ENCODE data around the gene RGS8. TPM values are rescaled to one million over a fixed set of nuclear protein-coding genes. Genes with fewer than 3 reads are reported as not detected.
A peak's percentile ranks its signal among the peaks of the same experiment; 100 is the strongest.

Gene RGS8
- total and polyA plus RNA-seq, 4 experiments from 2014 or later: not detected

DNA sequence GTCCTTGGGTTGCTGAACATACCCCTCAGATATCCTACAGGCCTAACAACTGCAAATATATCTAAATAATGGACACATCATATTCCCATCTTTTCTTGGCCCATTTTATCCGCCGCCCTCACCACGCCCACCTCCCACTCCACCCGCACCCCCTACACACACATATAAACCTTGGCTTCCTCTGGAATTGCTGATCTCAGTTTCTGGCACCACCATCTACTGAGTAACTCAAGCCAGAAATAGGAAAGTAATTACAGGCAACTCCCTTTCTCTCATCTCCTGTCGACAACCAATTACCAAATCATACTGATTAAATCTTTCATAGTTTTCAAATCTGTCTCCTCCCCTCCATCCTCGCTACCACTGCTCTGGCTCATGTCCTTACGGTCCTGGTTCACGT lies 4.7 kb downstream of the RGS8 start:
- Mint-ChIP-seq H3K27ac (no peak overlapping the region), H3K4me1 (no peaks in the 10 kb centered on the region), H3K27me3 (peaks cover 4 to 10% of the 10 kb centered on the region in 2 donors), H3K4me3 (no peak overlapping the region), H3K36me3 (no peaks in the 10 kb centered on the region), H3K9me3 (no peaks in the 10 kb centered on the region)
- no peaks in the 10 kb centered on the region for H3K27me3 ChIP-seq (ENCODE audit: insufficient read depth, low read length)
- ChIA-PET CTCF (ENCODE audit: partially characterized antibody) (no interaction called here), POLR2A (ENCODE audit: partially characterized antibody) (no interaction called here)
- no peaks in the 10 kb centered on the region for H3K4me1 ChIP-seq (ENCODE audit: insufficient read depth, low read length)
- H3K36me3 ChIP-seq (ENCODE audit: insufficient read depth, low read length): no peaks in the 10 kb centered on the region
- no peak for DNase-seq
- no peaks in the 10 kb centered on the region for H3K9me3 ChIP-seq (ENCODE audit: control insufficient read depth in 1 of 2, low read length in 2 of 2)
- intact Hi-C loops (cut with micrococcal nuclease): loop anchor here (10.0 kb wide), 1 partner anchor 1465 kb away; no protein-coding TSS in a partner anchor
- no peak overlapping the region for H3K27ac ChIP-seq (ENCODE audit: low read depth, low read length)
- H3K4me3 ChIP-seq (ENCODE audit: low read length in 2 of 2): no peak overlapping the region

DNA sequence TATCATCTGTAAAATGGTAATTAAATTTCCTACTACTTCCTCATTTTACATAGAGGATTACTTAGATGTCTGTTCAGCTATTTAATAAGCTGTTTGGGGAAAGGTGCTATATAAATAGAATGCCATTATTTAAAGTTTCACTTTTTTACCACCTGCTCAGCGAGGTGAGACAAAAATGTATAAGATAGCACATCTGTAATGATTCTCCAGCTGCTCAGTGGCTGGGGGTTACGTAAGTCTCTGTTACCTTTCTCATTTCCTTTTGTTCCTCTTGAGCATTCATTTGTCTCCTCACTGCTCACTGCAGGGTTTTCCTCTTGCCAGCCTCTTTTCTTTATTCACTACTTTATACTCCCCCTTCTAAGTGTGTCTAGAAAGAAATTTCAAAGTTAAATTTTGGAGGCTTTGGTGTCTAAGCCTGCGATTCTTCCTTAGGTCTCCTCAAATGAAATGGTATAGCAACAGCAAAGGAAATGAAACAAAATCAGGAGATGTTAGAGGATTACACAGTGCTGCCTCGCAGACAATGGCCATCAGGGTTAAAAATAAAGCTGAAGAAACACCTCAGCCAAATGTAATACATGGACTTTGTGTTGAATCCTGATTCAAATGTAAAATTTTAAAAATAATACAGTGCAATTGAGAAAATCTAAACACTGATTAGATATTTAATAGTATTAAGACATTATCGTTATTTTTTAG lies 6.8 kb downstream of the RGS8 start:
- POLR2A ChIA-PET (ENCODE audit: partially characterized antibody): no interaction called here

GRCh38 chr1:182676274-182676673 lies 8.1 kb downstream of the RGS8 start:
- intact Hi-C loops (cut with micrococcal nuclease): no loop called here
- H3K9me3 Mint-ChIP-seq: no peaks in the 10 kb centered on the region
- Histone ChIP-seq H3K36me3 (ENCODE audit: insufficient read depth, low read length) (no peaks in the 10 kb centered on the region), H3K4me1 (ENCODE audit: insufficient read depth, low read length) (no peaks in the 10 kb centered on the region), H3K27ac (ENCODE audit: low read depth, low read length) (no peak overlapping the region), H3K9me3 (ENCODE audit: control insufficient read depth in 1 of 2, low read length in 2 of 2) (no peaks in the 10 kb centered on the region), H3K27me3 (ENCODE audit: insufficient read depth, low read length) (no peaks in the 10 kb centered on the region), H3K4me3 (ENCODE audit: low read length in 2 of 2) (no peak overlapping the region)
- H3K36me3 Mint-ChIP-seq: no peaks in the 10 kb centered on the region
- H3K27ac Mint-ChIP-seq: no peak overlapping the region
- no peak overlapping the region for H3K4me3 Mint-ChIP-seq
- POLR2A ChIA-PET (ENCODE audit: partially characterized antibody): no interaction called here
- H3K27me3 Mint-ChIP-seq: peaks cover 2 to 6% of the 10 kb centered on the region in 2 donors
- DNase-seq: no peak
- H3K4me1 Mint-ChIP-seq: no peaks in the 10 kb centered on the region
- CTCF ChIA-PET (ENCODE audit: partially characterized antibody): interaction anchor here (1.0 kb wide), 1 partner anchor 56 kb away, joined by 3 read pairs; no protein-coding TSS in a partner anchor

More for the DNA sequence above, 6.8 kb downstream of the RGS8 start:
- Histone ChIP-seq H3K4me3 (ENCODE audit: low read length in 2 of 2) (no peak overlapping the region), H3K4me1 (ENCODE audit: insufficient read depth, low read length) (no peaks in the 10 kb centered on the region), H3K27me3 (ENCODE audit: insufficient read depth, low read length) (no peaks in the 10 kb centered on the region), H3K36me3 (ENCODE audit: insufficient read depth, low read length) (no peaks in the 10 kb centered on the region), H3K9me3 (ENCODE audit: control insufficient read depth in 1 of 2, low read length in 2 of 2) (no peaks in the 10 kb centered on the region), H3K27ac (ENCODE audit: low read depth, low read length) (no peak overlapping the region)
- Mint-ChIP-seq H3K9me3 (no peaks in the 10 kb centered on the region), H3K4me1 (no peaks in the 10 kb centered on the region), H3K27me3 (peaks cover 0 to 4% of the 10 kb centered on the region in 2 donors), H3K27ac (peak overlapping the region in 1 of 7 donors; percentile 1), H3K4me3 (no peak overlapping the region), H3K36me3 (no peaks in the 10 kb centered on the region)
- no peak for DNase-seq
- intact Hi-C loops (cut with micrococcal nuclease): no loop called here
- CTCF ChIA-PET (ENCODE audit: partially characterized antibody): no interaction called here

GRCh38 chr1:182674346-182675246 lies 9.8 kb downstream of the RGS8 start:
- no peaks in the 10 kb centered on the region for H3K4me1 ChIP-seq (ENCODE audit: insufficient read depth, low read length)
- Mint-ChIP-seq H3K9me3 (no peaks in the 10 kb centered on the region), H3K27me3 (peaks cover 5 to 6% of the 10 kb centered on the region in 2 donors), H3K27ac (no peak overlapping the region), H3K4me3 (no peak overlapping the region), H3K36me3 (no peaks in the 10 kb centered on the region), H3K4me1 (no peaks in the 10 kb centered on the region)
- no peaks in the 10 kb centered on the region for H3K9me3 ChIP-seq (ENCODE audit: control insufficient read depth in 1 of 2, low read length in 2 of 2)
- H3K27ac ChIP-seq (ENCODE audit: low read depth, low read length): no peak overlapping the region
- ChIA-PET POLR2A (ENCODE audit: partially characterized antibody) (no interaction called here), CTCF (ENCODE audit: partially characterized antibody) (interaction anchor here (0.6 to 0.8 kb wide), 2 partner anchors 110 to 453 kb away, joined by 3 to 4 read pairs; no protein-coding TSS in a partner anchor)
- H3K27me3 ChIP-seq (ENCODE audit: insufficient read depth, low read length): no peaks in the 10 kb centered on the region
- intact Hi-C loops (cut with micrococcal nuclease): no loop called here
- no peak for DNase-seq
- H3K4me3 ChIP-seq (ENCODE audit: low read length in 2 of 2): no peak overlapping the region
- no peaks in the 10 kb centered on the region for H3K36me3 ChIP-seq (ENCODE audit: insufficient read depth, low read length)

DNA sequence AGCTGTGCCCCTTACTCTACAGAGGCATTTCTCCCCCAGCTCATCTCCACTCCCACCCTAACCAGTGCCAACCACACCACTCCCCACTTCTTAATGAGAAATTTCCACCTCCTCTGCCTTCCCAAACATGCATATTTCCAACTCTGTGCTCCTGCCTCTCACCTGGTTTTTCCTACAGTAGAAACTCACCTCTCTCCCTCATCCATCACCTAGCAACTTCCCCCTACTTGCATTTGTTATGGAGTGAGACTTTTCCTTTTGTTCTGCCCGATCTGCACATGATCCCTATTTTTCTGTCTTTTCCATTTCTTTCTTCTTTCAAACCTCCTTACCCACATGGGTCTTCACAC lies 11.9 kb downstream of the RGS8 start:
- Histone ChIP-seq H3K9me3 (ENCODE audit: control insufficient read depth in 1 of 2, low read length in 2 of 2) (no peaks in the 10 kb centered on the region), H3K4me3 (ENCODE audit: low read length in 2 of 2) (no peak overlapping the region), H3K4me1 (ENCODE audit: insufficient read depth, low read length) (no peaks in the 10 kb centered on the region), H3K27me3 (ENCODE audit: insufficient read depth, low read length) (no peaks in the 10 kb centered on the region), H3K36me3 (ENCODE audit: insufficient read depth, low read length) (no peaks in the 10 kb centered on the region), H3K27ac (ENCODE audit: low read depth, low read length) (no peak overlapping the region)
- Mint-ChIP-seq H3K27me3 (peaks cover 5 to 6% of the 10 kb centered on the region in 2 donors), H3K4me3 (no peak overlapping the region), H3K27ac (no peak overlapping the region), H3K4me1 (no peaks in the 10 kb centered on the region), H3K9me3 (no peaks in the 10 kb centered on the region), H3K36me3 (no peaks in the 10 kb centered on the region)
- no peak for DNase-seq
- ChIA-PET POLR2A (ENCODE audit: partially characterized antibody) (no interaction called here), CTCF (ENCODE audit: partially characterized antibody) (no interaction called here)
- intact Hi-C loops (cut with micrococcal nuclease): no loop called here

DNA sequence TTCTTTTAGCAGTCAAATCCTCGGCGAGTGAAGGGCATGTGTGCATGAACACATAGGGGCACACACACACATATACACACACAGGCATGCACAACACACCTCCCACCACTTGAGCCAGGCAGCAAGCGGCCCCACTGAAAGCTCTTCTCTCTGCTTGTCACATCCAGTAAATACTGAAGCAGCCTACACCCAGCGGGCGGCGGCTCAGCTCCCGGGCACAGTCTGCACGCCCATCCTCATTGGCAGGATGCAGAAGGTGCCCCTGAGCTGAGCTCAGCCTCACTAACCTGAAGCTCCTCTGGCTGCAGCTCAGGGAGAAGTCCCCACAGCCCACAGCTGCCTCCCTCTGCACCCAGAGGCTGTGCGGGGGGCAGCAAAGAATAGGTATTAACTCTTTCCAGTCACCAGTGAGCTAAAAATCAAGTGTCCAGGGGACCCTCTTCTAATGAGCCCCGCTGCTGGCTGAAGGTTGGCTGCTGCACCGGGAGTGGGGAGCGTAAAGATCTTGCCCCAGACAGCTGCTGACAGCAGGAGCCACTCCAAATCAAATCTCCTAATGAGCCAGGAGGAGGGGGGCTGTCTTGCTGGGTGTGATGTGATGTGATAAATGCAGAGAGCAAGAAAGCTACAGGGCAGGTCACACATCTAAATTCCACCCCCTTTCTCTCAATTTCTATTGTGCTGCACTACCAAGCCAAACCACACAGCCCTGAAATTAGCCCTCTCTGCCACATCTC lies 12.5 kb downstream of the RGS8 start:
- Histone ChIP-seq H3K4me3 (ENCODE audit: low read length in 2 of 2) (no peak overlapping the region), H3K4me1 (ENCODE audit: insufficient read depth, low read length) (no peaks in the 10 kb centered on the region), H3K27me3 (ENCODE audit: insufficient read depth, low read length) (no peaks in the 10 kb centered on the region), H3K36me3 (ENCODE audit: insufficient read depth, low read length) (no peaks in the 10 kb centered on the region), H3K27ac (ENCODE audit: low read depth, low read length) (no peak overlapping the region), H3K9me3 (ENCODE audit: control insufficient read depth in 1 of 2, low read length in 2 of 2) (no peaks in the 10 kb centered on the region)
- ChIA-PET CTCF (ENCODE audit: partially characterized antibody) (no interaction called here), POLR2A (ENCODE audit: partially characterized antibody) (no interaction called here)
- Mint-ChIP-seq H3K4me3 (no peak overlapping the region), H3K27ac (no peak overlapping the region), H3K9me3 (no peaks in the 10 kb centered on the region), H3K4me1 (no peaks in the 10 kb centered on the region), H3K27me3 (peaks cover 5 to 6% of the 10 kb centered on the region in 2 donors), H3K36me3 (no peaks in the 10 kb centered on the region)
- DNase-seq: no peak
- intact Hi-C loops (cut with micrococcal nuclease): no loop called here

All from CD4-positive, alpha-beta memory T cell (primary cell).